GM18499 (cell line): ENCODE measurements around the gene OR13C4.
"Not testable (repeated sequence)": the region's sequence is repeated elsewhere in the genome, so short reads cannot be mapped to it uniquely, and the experiment has no call there.

Source experiments
- ATAC-seq: cut with Tn5 transposase; IDR thresholded peaks from one replicate; pipeline ENCODE4 v1.9.1; 2021; ENCODE audit warnings: moderate number of reproducible peaks; ENCODE audit not compliant: insufficient read depth, unreplicated experiment

OR13C4 gene

DNA sequence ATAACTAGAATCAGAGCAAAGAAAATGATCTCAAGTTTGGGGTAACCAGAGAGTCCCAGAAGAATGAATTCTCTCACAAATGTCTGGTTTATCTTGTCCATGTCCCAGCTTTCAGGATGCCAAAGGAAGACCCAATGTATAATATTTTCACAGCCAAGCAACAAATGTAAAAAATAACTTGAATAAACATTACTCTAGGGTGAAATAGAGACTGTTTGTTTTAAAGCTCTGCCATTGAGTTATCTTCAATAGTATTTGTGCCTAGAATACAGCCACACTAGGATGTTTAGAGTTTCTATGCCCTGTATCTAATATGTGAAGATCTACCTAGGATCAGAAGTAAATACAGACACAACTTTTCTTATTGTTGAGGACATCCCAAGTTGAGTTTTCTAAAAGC lies at the start of gene OR13C4:
OR13C4 (minus strand) TSS at position 101 of the 400 bp plus-strand sequence; CDS start at position 101, 0 bp downstream.
- ATAC-seq, result no peak

DNA sequence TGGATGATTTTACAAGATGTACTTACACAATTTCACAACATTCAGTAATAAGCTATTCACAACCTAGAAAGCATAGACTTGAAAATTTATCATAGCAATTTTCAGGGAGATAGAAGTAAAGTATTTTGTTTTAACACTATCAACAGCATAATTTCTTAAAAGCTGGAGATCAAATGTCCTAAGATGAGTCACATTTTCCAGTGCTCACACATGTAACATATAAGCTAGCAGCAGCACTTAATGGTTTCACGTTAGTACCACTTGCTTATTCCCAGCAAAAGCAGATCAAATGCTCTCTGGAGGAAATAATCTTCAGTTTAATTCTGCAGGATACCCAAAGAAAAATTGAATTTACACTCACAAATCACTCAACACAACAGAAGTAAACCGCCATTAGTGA lies 48.4 kb upstream of the OR13C4 start:
- ATAC-seq, result no peak

DNA sequence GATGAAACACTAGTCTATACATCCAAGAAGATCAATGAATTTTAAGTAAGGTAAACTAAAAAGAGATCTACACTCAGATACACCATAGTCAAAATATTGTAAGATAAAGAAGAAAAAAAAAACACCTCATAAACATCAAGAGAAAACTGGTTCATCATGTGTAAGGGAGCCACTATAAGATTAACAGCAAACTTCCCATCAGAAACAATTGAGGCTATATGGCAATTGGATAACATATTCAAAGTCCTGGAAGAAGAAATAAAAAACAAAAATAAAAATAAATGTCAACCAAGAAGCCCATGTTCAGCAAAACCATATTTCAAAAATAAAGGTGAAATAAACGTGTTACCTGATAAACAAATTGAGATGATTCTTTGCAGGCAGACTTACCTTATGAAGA lies 45.6 kb upstream of the OR13C4 start:
- no peak for ATAC-seq

DNA sequence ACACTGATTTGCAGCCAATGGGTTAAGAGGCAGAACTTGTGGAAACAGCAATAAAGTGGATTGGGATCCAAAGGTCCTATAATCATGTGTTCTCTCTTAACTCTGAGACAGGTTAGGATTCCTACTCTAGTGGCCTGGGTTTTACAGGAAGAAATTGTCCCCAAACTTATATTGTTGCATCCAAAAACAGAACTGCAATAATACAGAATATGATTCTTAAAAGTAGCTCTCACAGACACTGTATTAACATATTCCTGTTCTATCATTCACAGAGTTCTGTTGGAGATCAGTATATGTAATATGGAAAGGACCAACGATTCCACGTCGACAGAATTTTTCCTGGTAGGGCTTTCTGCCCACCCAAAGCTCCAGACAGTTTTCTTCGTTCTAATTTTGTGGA lies 41.9 kb upstream of the OR13C4 start, which contains the start of gene OR13C8:
OR13C8 (plus strand) TSS at position 301 of the 400 bp plus-strand sequence; CDS start at position 301, 0 bp downstream.
- no peak for ATAC-seq

DNA sequence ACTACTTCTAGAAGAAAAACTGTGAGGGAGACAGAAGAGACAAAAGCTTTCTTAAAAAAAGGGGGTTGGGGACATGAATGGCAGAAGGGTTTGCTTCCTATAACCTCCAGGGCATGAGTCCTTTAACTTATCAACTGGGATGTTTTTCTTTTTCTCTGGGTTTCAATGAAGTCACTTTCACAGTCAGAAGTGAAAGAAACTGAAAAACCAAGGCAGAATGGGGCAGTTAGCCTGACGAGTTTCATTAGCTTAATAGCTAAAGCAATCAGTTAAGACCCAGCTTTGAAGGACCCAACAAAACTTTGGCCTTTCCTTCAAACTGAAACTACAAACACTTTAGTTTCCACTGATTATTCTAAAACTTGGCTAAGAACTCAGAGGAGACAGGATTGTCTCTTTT lies 37.3 kb upstream of the OR13C4 start:
- no peak for ATAC-seq

DNA sequence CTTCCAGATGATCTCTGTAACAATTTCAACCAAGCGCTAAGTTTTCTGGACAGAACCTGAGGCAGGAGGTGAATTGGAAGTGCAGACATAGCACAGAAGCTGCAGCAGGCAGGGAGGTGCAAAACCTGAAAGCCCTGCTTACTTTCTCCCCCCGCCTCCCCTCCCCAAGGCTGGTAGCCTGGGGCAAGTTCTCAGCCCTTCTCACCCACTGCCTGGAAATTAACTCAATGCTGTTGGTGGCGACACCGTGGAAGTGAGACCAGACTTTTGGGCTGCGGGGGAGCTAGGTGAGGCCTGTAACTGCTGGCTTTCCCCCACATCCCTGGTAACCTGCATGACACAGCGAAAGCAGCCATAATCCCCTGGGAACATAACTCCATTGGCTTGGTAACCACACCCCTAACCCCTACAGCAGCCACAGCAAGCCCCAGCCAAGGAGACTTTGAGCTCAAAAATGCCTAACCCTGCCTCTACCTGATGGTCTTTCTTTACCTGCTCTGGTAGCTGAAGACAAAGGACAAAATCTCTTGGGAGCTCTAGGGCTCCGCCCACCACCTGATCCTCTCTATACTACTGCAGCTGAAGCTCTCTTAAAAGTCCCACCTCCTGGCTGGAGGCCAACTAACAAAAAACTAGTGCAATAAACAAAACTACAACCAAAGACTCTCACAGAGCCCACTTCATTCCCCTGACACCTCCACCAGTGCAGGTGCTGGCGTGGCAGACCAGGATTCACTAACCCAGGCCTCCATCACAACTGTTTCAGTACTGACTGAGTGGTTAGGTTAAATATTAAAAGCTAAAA lies 30.0 kb upstream of the OR13C4 start:
- no peak for ATAC-seq

DNA sequence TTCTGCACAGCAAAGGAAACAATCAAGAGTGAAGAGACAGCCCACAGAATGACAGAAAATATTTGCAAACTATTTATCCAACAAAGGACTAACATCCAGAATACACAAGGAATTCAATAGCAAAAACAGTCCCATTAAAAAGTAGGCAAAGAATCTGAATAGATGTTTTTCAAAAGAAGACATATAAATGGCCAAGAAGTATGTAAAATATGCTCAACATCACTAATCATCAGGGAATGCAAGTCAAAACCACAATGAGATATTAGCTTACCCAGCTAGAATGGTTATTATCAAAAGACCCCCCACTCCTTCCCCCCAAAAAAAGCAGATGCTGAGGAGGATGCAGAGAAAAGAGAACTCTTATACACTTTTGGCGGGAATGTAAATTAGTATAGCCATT lies 28.5 kb upstream of the OR13C4 start:
- no peak for ATAC-seq

DNA sequence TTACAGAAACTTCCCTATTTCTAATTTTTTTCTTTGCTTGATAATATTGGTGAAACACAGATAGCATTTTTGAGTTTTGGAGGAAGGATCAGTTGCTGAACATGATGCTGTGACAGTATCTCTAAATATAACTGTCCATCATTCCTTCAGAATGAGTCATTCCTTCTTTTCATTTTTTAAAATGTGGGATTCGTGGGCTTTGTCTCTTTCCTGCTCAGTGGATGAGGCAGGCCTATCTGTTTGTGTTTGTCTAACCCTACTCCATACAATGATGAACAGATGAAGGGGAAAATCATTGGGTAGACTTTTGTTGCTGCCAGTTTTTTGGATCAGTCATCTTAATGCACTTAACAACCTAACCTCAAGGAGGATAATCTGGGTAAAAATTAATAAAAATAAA lies 26.3 kb upstream of the OR13C4 start:
- ATAC-seq, result no peak

DNA sequence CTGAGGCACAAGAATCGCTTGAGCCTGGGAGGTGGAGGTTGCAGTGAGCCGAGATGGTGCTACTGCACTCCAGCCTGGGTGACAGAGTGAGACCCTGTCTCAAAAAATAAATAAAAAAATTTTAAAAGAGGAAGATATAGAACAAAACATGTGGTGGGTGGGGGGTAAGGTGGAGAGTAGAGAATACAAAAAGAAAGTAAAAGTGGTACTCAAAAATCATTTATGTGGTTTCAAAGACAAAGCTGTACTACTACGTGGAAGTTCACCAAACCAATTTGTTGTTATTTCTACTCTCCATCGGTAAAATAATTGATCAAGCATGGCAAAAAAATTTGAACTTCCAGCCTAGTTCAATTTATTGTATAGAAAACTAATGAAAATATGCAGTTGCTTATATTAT lies 17.6 kb upstream of the OR13C4 start:
- no peak for ATAC-seq

DNA sequence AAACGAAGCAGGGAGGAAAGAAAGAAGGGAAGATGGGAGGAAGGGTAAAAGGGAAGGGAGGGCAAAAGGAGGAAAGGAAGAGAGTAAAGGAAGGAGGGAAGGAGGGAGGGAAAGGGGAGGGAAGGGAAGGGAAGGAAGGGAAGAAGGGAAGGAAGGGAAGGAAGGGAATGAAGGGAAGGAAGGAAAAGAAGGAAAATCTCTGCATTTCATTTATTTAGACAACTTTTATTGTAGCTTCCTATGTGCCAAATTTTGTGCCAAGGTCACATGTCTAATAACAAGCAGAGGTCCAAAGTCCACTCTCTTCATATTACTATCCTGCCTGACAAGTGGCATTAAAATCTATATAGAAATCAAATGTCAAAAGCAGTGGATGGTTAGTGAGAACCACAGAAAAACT lies 12.3 kb upstream of the OR13C4 start:
- no peak for ATAC-seq

DNA sequence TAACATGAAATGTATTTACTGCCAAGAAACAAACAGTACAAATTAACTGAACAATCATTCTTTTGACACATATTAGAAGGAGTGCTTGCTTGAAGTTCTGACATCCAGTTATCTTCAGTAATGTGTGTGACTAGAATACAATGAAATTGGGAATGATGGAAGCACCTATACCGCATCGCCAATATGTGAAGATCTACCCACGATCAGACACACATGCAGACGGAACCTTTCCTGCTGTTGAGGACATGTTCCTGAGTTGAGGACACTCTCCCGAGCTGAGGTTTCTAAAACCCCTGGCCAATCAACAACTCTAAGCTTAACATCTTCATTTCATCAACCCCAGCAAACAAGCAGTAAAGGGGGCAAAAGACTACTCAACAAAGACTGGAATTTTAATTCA lies 9.7 kb upstream of the OR13C4 start, which contains the start of gene OR13C3:
OR13C3 (minus strand) TSS at position 101 of the 400 bp plus-strand sequence. CDS start 133 bp downstream, outside the sequence.
- no peak for ATAC-seq

DNA sequence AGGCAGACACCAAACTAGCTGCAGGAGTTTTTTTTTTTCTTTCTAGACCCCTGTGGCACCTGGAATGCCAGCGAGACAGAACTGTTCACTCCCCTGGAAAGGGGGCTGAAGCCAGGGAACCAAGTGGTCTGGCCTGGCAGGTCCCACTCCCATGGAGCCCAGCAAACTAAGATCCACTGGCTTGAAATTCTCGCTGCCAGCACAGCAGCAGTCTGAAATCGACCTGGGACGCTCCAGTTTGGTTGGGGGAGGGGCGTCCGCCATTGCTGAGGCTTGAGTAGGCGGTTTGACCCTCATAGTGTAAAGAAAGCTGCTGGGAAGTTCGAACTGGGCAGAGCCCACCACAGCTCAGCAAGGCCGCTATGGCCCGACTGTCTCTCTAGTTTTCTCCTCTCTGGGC lies 6.8 kb downstream of the OR13C4 start:
- ATAC-seq, result not testable (repeated sequence)

DNA sequence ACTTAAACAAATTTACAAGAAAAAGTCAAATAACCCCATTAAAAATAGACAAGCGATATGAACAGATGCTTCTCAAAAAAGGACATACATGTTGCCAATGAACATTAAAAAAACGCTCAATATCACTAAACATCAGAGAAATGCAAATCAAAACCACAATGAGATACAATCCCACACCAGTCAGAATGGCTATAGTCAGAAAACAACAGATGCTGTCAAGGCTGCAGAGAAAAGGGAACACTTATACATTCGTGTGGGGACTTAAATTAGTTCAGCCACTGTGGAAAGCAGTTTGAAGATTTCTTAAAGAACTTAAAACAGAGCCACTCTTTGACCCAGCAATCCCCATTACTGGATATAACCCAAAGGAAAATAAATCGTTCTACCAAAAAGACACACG lies 12.1 kb downstream of the OR13C4 start:
- ATAC-seq, result no peak

DNA sequence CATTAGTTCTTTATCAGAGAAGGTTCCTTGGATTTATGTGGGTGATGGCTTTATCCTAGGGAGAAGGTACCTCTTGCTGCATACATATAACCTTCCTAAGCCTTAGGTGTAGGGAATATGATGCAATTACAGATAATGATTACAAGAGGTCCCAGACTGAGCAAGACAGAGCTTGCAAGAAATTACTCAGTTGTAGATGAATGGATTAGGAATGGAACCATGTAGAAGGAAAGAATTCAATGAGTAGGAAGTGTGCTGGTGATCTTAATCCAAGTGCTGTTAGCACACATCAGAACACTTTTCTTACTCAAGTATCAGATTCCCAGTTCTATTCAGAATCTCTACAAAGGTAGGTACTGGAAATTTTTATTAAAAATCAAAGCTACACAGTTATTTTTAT lies 20.4 kb downstream of the OR13C4 start:
- ATAC-seq, result no peak

DNA sequence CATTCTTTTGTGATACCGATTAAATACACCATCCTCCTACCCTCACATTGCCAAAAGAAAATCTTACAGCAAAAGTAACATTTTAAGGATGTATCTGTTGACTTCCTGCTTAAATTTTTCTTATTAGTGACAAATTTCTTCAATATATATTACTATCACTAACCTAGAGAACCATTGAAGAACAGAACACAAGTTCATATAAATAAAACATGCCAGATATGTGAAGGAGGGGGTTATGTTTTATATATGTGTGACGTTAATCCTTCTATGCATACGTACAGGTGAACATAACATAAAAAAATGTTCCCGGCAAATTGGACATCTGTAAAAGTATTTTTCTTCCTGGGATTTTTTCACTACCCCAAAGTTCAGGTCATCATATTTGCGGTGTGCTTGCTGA lies 23.0 kb downstream of the OR13C4 start, which contains the start of gene OR13F1:
OR13F1 (plus strand) TSS at position 301 of the 400 bp plus-strand sequence; CDS start at position 301, 0 bp downstream.
- ATAC-seq, result no peak

DNA sequence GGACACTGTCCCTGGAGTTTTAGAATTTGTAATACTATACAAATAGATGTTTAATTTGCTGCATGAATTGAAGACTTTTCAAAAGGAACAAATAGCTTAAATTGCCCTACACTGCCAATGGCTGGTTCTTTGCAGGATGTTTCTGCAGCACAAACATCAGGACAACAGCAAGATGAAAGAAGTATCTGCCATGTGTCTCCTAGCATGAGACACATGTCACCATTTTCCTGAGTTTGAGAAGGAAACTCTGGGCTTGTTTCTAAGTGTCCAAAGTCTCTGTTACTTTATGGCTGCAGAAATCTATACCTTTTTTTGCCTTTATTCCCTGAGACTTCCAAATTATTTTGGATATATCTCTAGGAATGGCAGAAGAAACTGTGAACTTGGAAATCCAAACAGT lies 23.6 kb downstream of the OR13C4 start:
- no peak for ATAC-seq

DNA sequence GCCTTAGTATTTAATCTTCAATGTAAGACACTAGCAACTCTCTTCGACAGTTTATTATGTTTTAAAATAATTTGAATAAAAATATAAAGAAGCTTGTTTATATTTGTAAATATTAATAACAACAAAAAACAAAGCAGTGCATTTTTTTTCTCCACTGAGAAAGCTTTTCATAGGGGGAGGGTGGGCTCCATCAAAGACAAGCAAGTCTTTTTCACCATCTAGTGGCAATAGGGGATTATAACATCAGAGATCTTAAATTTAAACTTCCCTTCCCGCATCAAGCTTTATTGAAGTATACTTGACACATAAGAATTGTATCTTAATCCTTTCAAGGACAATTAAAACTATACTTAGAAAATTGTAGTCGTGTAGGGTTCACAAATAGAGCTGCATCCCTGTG lies 32.2 kb downstream of the OR13C4 start:
- ATAC-seq, result no peak

DNA sequence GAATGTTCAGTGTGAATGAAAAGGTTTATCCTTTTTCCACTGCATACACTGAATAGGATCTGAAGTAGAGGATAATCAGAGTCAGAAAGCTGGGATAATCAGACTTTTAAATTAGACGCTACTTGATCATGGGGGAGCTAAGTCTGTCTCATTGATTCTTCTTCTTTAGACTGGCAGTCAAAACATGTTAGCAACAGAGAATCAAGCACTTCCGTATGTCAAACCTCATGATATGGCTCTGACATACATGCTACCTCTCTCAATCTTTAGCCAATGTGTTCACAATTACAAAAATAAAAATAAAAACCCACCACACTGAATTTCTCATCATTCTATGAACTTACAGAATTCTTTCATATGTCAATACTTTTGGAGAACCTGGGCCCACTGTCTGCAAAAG lies 42.0 kb downstream of the OR13C4 start:
- ATAC-seq, result no peak

DNA sequence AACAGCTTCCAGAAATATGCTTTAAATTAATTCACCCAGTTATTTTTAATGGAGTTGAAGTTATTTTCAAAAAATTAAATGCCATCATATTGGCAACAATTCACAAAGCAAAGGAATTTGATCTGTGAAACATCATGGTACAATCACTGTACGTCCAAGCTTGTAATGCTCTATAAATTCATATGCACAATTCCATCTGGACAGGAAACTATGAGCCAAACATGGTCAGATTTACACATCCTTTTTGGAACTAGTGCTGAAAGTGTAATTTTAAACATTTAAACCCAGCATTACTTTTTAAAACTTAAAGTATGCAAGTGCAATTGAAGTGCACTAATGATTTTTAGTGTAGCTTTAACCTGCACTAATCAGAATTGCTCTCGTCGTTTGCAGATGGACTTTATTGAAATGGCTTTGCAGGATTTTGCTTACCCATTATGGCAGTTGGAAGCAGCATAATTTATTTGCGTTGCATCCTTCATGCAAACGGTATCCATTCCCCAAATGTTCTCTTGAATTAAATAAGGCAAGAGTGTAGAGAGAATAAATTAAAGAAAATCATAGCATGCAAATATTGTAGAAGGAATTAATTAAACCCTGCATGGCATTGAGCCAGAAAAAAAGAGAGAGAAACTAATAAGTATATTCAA lies 44.0 kb downstream of the OR13C4 start:
- ATAC-seq, result no peak
